Astrocyte (in vitro differentiated cells and primary cell): ENCODE results near the gene RFTN2.

Experiments
- EZH2 ChIP-seq: IDR thresholded peaks from 2 replicates; pipeline ENCODE4 v1.6.1; 2012; ENCODE audit warnings: mild to moderate bottlenecking, low read length, inconsistent platforms; ENCODE audit not compliant: insufficient read depth
- TF ChIP-seq, protein P1 (sequence below): IDR thresholded peaks from 2 replicates; pipeline ENCODE4 v1.5.1; 2011; ENCODE audit warnings: low read depth, mild to moderate bottlenecking, inconsistent platforms, low read length, moderate library complexity; ENCODE audit not compliant: insufficient read depth

DNA sequence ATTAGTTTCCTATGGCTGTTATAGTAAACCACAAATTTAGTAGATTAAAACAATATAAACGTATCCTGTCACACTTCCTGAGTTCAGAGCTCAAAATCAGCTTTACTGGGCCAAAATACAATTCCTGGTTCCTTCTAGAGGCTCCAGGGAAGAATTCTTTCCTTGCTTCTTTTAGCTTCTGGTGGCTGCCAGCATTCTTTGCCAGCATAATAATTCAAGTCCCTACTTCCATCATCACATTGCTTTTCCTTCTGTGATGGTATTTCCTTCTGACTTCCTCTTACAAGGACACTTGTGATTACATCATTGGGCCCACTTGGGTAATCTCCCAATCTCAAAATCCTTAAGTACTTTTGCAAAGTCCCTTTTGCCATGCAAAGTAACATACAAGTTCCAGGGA is 118.9 kb downstream of the RFTN2 start:
- TF ChIP-seq, protein P1, sequence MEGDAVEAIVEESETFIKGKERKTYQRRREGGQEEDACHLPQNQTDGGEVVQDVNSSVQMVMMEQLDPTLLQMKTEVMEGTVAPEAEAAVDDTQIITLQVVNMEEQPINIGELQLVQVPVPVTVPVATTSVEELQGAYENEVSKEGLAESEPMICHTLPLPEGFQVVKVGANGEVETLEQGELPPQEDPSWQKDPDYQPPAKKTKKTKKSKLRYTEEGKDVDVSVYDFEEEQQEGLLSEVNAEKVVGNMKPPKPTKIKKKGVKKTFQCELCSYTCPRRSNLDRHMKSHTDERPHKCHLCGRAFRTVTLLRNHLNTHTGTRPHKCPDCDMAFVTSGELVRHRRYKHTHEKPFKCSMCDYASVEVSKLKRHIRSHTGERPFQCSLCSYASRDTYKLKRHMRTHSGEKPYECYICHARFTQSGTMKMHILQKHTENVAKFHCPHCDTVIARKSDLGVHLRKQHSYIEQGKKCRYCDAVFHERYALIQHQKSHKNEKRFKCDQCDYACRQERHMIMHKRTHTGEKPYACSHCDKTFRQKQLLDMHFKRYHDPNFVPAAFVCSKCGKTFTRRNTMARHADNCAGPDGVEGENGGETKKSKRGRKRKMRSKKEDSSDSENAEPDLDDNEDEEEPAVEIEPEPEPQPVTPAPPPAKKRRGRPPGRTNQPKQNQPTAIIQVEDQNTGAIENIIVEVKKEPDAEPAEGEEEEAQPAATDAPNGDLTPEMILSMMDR = no peak
- TF ChIP-seq EZH2 = no peak
